Activated CD4-positive, alpha-beta T cell treated with anti-CD3 and anti-CD28 coated beads, Interleukin-2, amount 50 U/mL, for 48 hours (primary cell): ENCODE data around the gene IMPA2.
"Not testable (repeated sequence)": the region's sequence is repeated elsewhere in the genome, so short reads cannot be mapped to it uniquely, and the experiment has no call there.

Experiments used
- DNase-seq, 2 experiments: peaks; one replicate each; pipeline ENCODE4 v3.0.0-alpha.2; 2020

Gene IMPA2

DNA sequence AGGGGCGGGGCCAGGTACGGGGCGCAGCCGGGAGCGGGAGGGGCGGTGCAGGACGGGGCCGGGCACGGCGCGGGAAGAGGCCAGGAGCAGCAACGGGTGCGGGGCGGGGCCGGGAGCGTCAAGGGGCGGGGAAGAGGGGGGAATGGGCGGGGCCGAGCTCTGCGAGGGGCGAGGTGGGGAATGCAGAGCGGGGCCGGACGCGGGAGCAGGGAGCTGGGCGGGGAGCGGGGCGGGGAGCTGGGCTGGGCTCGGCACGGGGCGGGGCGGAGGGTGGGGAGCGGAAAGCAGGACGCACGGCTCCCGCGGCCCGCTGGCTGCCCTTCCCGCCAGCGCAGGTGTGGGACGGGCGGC lies at the start of gene IMPA2:
IMPA2 (plus strand) TSS at position 316 of the 351 bp plus-strand sequence. CDS start 163 bp downstream, outside the sequence.
- no peak for DNase-seq

GRCh38 chr18:11932393-11932792 lies 48.9 kb upstream of the IMPA2 start:
- DNase-seq, result no peak

- DNase-seq, result peak; percentile 81 to 82
Observed at GRCh38 chr18:11937874-11938478, 43.3 kb upstream of the IMPA2 start.

DNA sequence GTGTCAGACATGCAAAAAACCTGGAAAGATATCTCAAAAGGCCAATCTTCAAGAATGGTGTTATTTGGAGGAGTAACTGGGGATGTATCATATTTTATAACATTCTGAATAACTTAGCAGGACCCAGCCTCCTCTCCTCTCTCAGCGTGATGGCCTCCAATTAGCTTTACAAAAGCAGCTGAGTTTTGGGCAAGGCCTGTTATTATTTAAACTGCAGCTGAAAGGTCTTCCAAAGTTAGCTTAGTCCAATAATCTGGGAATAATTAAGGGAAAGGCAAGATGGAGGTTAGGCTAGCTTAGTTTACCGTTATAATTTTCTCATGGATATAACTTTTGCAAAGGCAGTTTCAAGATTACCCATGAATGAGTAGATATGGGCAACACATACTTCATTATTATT lies 40.4 kb upstream of the IMPA2 start:
- no peak for DNase-seq

DNA sequence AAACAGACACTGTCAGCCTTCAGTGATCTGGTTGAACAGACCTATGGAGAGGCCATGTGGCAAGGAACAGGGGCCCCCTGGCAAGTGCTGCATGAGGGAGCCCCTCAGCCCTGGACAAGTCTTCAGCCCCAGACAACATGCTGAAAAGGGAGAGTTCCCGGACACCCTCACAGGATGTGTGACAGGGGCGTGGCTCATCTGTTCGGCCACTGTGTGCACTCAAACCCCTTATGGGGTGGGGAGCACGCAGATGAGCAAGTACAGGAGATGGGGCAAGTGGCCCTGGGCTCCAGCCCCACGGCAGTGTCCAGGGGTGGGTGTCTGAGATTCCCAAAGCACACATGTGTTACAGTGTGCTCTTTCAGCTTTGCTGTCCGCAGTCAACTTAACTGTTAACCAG lies 37.8 kb upstream of the IMPA2 start:
- DNase-seq, result no peak

- no peak for DNase-seq
Observed at GRCh38 chr18:11944252-11944651, 37.1 kb upstream of the IMPA2 start.

DNA sequence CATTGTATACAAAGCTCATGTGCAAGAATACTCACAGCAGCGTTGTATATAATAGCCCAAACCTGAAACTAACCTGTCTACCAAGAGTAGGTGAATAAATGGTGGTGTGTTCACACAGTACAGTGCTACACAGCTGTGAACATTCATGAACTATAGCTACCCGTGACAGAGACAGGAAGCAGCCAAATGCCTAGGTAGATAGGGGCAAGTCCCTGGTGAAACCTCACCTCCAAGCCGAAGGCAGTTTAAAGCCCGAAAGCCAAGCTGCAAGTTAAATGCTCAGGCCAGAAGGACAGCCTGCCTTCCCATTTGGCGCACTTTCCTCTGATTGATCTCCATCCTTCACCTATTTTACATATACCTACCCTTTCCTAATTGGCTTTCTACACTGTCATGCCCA lies 36.5 kb upstream of the IMPA2 start:
- DNase-seq, result no peak

GRCh38 chr18:11945834-11946659 lies 35.3 kb upstream of the IMPA2 start:
- DNase-seq, result not testable (repeated sequence)

GRCh38 chr18:11946756-11947155 lies 34.6 kb upstream of the IMPA2 start:
- peak in 1 of 2 experiments; percentile 6 for DNase-seq

DNA sequence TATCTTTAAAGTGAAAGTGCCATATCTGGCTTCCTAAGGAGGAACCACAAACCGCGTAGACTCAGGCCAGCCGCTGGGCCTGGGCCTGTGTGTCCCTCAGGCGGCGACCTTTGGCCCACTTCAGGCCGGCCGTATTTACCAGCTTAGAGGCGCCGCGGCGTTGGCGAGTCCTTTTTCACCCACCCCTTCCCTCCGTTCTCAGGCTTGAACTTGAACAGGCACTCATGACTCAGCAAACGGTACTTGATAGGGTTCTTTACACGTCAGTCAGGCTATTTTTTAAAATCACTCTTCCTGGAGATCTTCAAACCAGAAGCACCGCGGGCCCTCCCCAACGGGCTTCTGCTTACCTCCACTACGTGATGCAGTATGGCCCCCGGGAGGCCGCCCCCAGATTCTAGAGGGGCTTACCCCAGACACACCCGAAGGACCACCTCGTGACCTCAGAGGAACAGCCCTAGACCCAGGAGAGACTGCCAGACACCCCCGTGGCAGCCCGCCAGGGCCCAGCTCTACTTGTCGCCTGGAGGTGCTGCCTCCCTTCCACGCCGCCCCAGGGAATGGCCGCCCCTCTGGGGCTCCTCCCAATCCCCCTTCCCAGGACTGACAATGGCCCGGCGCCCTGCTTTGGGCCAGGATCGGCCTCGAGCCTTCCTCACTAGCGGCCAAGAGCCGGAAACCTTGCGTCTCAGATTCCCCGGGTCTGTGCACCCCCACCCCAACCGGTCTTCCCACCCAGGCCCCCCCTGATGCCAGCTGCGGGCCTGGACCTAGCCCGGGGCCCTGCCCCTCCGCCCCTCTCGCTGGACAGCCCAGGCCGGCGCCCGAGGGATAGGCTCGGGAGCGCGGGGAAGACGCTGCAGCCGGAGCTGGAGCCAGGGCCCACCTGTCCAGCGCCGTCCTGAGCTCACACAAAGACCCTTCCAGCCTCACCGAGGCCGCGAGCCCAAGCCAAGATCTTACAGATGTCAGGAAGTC lies 33.8 kb upstream of the IMPA2 start:
- peak; percentile 71 to 72 for DNase-seq

- no peak for DNase-seq
Observed at GRCh38 chr18:11948852-11949523, 32.3 kb upstream of the IMPA2 start.

- no peak for DNase-seq
Observed at GRCh38 chr18:11950824-11951223, 30.5 kb upstream of the IMPA2 start.

- no peak for DNase-seq
Observed at GRCh38 chr18:11951390-11951851, 29.9 kb upstream of the IMPA2 start.

GRCh38 chr18:11953113-11953512 lies 28.2 kb upstream of the IMPA2 start:
- no peak for DNase-seq

- no peak for DNase-seq
Observed at GRCh38 chr18:11955239-11956029, 25.9 kb upstream of the IMPA2 start.

DNA sequence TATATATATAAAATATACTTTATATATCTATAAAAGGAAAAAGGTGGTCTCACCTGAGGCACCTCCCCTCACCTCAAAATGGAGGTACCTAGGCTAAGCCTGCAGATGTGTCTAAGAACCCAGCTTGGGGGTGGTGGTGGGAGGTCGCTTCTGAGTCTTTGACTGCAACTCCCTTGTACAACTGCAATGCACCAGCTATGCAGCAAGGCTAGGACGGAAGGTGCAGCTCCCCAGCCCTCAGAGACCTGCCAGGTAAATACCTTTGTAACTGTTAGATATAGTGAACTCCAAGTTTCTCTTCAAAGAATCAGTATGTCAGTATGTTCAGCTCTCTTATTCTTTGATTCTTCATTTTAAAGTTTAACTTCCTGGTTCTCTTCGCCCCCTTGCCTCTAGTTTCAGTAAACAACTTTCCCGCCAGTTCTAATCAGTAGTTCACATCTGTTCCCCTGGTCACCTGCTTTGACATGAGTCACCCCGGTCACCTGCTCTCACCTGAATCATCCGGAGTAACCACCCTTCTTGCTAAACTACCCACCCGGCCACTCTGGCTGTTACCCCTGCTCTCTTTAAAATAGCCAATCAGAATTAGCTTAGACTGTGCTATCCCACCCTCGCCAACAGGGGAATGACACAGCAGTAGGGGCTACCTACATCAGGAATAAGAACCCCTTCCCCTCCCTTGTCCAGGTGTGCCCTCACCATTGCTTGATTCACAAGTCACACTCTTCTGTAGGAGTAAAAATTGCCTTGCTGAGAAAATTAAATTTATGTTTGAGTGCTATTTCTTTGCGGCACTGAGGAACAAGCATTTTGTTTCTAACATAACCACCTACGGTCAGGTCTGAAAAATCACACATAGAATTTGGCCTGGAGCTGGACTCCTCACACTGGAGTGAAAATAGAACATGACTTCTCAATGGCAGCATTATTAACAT lies 24.7 kb upstream of the IMPA2 start:
- no peak for DNase-seq

- no peak for DNase-seq
Observed at GRCh38 chr18:11957636-11958035, 23.7 kb upstream of the IMPA2 start.

GRCh38 chr18:11959651-11960050 lies 21.7 kb upstream of the IMPA2 start:
- not testable (repeated sequence) for DNase-seq

DNA sequence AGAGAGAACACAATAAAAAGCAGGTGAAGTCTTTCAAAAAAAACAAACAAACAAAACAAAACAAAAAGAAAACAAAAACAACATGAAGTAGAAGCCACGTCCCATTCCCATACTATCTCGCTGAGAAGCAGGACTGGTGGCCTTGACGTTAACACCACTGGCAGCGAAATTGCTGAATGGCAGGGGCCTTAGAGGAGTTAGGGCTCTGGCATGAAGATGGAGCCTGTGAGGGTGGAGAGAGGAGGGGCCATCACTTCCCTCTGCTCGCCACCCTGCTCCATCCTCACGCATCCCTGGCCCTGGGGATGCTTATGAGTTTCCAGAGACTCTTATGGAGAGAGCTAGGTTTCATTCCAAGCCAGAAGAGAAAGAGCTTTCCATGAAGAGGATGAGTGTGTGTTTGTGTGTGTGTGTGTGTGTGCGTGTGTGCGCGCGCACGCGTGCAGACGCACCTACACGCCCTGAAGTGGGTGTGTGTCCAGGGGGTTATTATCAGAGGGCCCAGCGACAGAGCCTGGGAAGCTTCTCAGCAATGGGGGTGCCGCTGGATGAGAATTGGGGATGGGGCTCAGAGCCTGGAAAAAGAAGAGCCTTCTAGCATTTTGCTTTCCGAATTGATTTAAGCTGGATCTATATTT lies 20.4 kb upstream of the IMPA2 start:
- DNase-seq, result no peak

DNA sequence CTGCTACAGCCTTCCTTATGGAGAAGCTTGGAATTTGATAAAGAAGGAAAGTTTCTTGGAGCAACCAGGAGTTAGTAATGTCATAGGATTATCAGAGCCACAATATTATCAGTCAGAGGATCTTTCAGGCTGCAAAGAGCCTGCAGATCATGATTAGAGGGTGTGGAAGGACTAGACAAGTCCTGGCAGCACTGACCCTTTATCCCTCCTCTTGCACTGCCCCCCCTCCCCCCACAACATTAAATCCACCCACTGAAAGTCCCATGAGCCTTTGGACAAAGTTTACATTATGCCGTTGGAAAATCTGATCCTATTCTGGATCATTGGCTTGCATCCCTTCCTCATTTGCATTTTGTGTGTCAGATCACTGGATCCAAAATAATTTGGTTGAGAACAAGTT lies 18.7 kb upstream of the IMPA2 start:
- DNase-seq, result no peak
